Left lung (tissue), 10 donors: ENCODE measurements around the gene NFIX. TPM values are rescaled to one million over a fixed set of nuclear protein-coding genes. Genes with fewer than 3 reads are reported as not detected.

Source experiments
- ATAC-seq: fragments of 200-7000 bp; cut with Tn5 transposase; one replicate; pipeline ENCODE4 v1.9.1; 2020; ENCODE audit warnings: moderate library complexity
- DNase-seq, 4 donors: peaks; one replicate each; pipeline ENCODE4 v3.0.0-alpha.2; 2013 to 2020
- H3K27ac ChIP-seq, 2 donors: fragments of 200-600 bp; sonication (generic) in 1 of 2; one replicate each; pipeline versions ENCODE4 v1.5.0 to v1.8.0; 2020 to 2021
- H3K27me3 ChIP-seq, 2 donors: fragments of 200-600 bp; sonication (generic) in 1 of 2; one replicate each; pipeline versions ENCODE4 v1.5.0 to v1.8.0; 2020 to 2021
- H3K36me3 ChIP-seq, 2 donors: fragments of 200-600 bp; sonication (generic) in 1 of 2; one replicate each; pipeline versions ENCODE4 v1.5.0 to v1.8.0; 2020 to 2021
- H3K4me1 ChIP-seq, 2 donors: fragments of 200-600 bp; one replicate each; pipeline ENCODE4 v1.8.0; 2021
- H3K4me3 ChIP-seq, 2 donors: fragments of 200-600 bp; sonication (generic) in 1 of 2; one replicate each; pipeline versions ENCODE4 v1.5.0 to v1.8.0; 2020 to 2021; ENCODE audit warnings: mild to moderate bottlenecking in 1 of 2
- H3K9me3 ChIP-seq, 2 donors: fragments of 200-600 bp; sonication (generic) in 1 of 2; one replicate each; pipeline versions ENCODE4 v1.5.0 to v1.8.0; 2020 to 2021
- CTCF ChIP-seq, 2 donors: fragments of 200-600 bp; sonication (generic) in 1 of 2; IDR thresholded peaks; one replicate each; pipeline versions ENCODE4 v1.5.0 to v1.8.0; 2021; ENCODE audit warnings: antibody characterized with exemption in 2 of 2
- intact Hi-C, 2 donors: fragments of 100-400 bp; cut with DNase I; formaldehyde crosslinking; loops; one replicate each; pipeline versions ENCODE4 v1.11.2 to v1.14.2; 2022
- polyA plus RNA-seq, 6 donors: library from polyadenylated mRNA; unstranded; fragments of 120-200 nt; gene quantifications; one replicate each; pipeline ENCODE4 v1.2.1, GENCODE V29; 2013; ENCODE audit not compliant: insufficient read length in 6 of 6
- total RNA-seq, 2 donors: library from RNA; stranded (reverse); fragmentation: NEBNext Ultra II Directional; extraction: Animal tissue kit (Norgen Biotek cat#: 25700); gene quantifications; one replicate each; pipeline ENCODE4 v1.2.1, GENCODE V29; 2021
- donor health status: DM: no; HTN: yes; CAD: no.
- donor health status: DM: no; HTN: no; CAD: no.

NFIX gene
- total and polyA plus RNA-seq, 8 donors = 92.6 to 237 (median 123) TPM

- ATAC-seq = no peak
- no peak for TF ChIP-seq CTCF (IDR thresholded peaks at IDR 0.05)
- peak overlapping the region; percentile 69 to 82 for H3K27ac ChIP-seq
- no peaks in the 10 kb centered on the region for H3K36me3 ChIP-seq
- no peaks in the 10 kb centered on the region for H3K27me3 ChIP-seq
- no peak for DNase-seq
- H3K4me3 ChIP-seq = no peak overlapping the region
- no peaks in the 10 kb centered on the region for H3K9me3 ChIP-seq
- intact Hi-C loops = no loop called here
- H3K4me1 ChIP-seq = peaks cover 66 to 83% of the 10 kb centered on the region in 2 donors
Measured at GRCh38 chr19:13037731-13038130, 42.5 kb downstream of the NFIX start.

- intact Hi-C loops = no loop called here
- Histone ChIP-seq H3K36me3 (no peaks in the 10 kb centered on the region), H3K27me3 (no peaks in the 10 kb centered on the region), H3K4me3 (no peak overlapping the region), H3K4me1 (peaks cover 59 to 87% of the 10 kb centered on the region in 2 donors), H3K9me3 (no peaks in the 10 kb centered on the region), H3K27ac (peak overlapping the region in 1 of 2 donors; percentile 69)
- ATAC-seq (no peak), DNase-seq (no peak)
- no peak for TF ChIP-seq CTCF (IDR thresholded peaks at IDR 0.05)
Measured at GRCh38 chr19:13038306-13039210, 43.3 kb downstream of the NFIX start.

GRCh38 chr19:13039211-13039789 lies 44.0 kb downstream of the NFIX start:
- DNase-seq = peak in 1 of 4 donors; percentile 30
- no peak overlapping the region for H3K4me3 ChIP-seq
- no peaks in the 10 kb centered on the region for H3K36me3 ChIP-seq
- no peak for ATAC-seq
- H3K4me1 ChIP-seq = peaks cover 56 to 87% of the 10 kb centered on the region in 2 donors
- intact Hi-C loops = no loop called here
- peak overlapping the region; percentile 69 to 75 for H3K27ac ChIP-seq
- no peak for TF ChIP-seq CTCF (IDR thresholded peaks at IDR 0.05)
- H3K9me3 ChIP-seq = no peaks in the 10 kb centered on the region
- no peaks in the 10 kb centered on the region for H3K27me3 ChIP-seq

- TF ChIP-seq CTCF (IDR thresholded peaks at IDR 0.05) = no peak
- Histone ChIP-seq H3K27ac (peak overlapping the region; percentile 35 to 75), H3K4me1 (peaks cover 55 to 90% of the 10 kb centered on the region in 2 donors), H3K4me3 (no peak overlapping the region), H3K9me3 (no peaks in the 10 kb centered on the region), H3K27me3 (no peaks in the 10 kb centered on the region), H3K36me3 (no peaks in the 10 kb centered on the region)
- DNase-seq = peak in 1 of 4 donors; percentile 28
- intact Hi-C loops = no loop called here
- ATAC-seq = peak; percentile 35
Measured at GRCh38 chr19:13040232-13040947, 45.1 kb downstream of the NFIX start.

- H3K4me3 ChIP-seq = no peak overlapping the region
- H3K4me1 ChIP-seq = peaks cover 55 to 88% of the 10 kb centered on the region in 2 donors
- no peak for TF ChIP-seq CTCF (IDR thresholded peaks at IDR 0.05)
- intact Hi-C loops = no loop called here
- H3K9me3 ChIP-seq = no peaks in the 10 kb centered on the region
- peak overlapping the region; percentile 35 to 75 for H3K27ac ChIP-seq
- DNase-seq (no peak), ATAC-seq (no peak)
- H3K27me3 ChIP-seq = no peaks in the 10 kb centered on the region
- no peaks in the 10 kb centered on the region for H3K36me3 ChIP-seq
Measured at GRCh38 chr19:13040948-13041292, 45.6 kb downstream of the NFIX start.
